Glutamatergic neuron (in vitro differentiated cells): ENCODE data around the gene MOV10. TPM values are rescaled to one million over a fixed set of nuclear protein-coding genes. Genes with fewer than 3 reads are reported as not detected.

Experiments used
- DNase-seq: peaks from one replicate; pipeline ENCODE4 v3.0.0; 2022
- H3K27ac Mint-ChIP-seq: one replicate; pipeline ENCODE4 v1.8.0; 2020; ENCODE audit warnings: mild to moderate bottlenecking, mixed read lengths, inconsistent platforms; ENCODE audit not compliant: unreplicated experiment
- H3K27me3 Mint-ChIP-seq: one replicate; pipeline ENCODE4 v1.8.0; 2020; ENCODE audit warnings: mild to moderate bottlenecking, moderate library complexity, mixed read lengths, inconsistent platforms; ENCODE audit not compliant: unreplicated experiment
- H3K36me3 Mint-ChIP-seq: one replicate; pipeline ENCODE4 v1.8.0; 2020; ENCODE audit warnings: mild to moderate bottlenecking, mixed read lengths, inconsistent platforms; ENCODE audit not compliant: unreplicated experiment
- H3K4me1 Mint-ChIP-seq: one replicate; pipeline ENCODE4 v1.8.0; 2020; ENCODE audit warnings: mild to moderate bottlenecking, low read depth, mixed read lengths, inconsistent platforms; ENCODE audit not compliant: unreplicated experiment
- H3K4me3 Mint-ChIP-seq: one replicate; pipeline ENCODE4 v1.8.0; 2020; ENCODE audit warnings: mild to moderate bottlenecking, mixed read lengths, inconsistent platforms; ENCODE audit not compliant: unreplicated experiment
- H3K9me3 Mint-ChIP-seq: one replicate; pipeline ENCODE4 v1.8.0; 2020; ENCODE audit warnings: mild to moderate bottlenecking, moderate library complexity, mixed read lengths, inconsistent platforms; ENCODE audit not compliant: unreplicated experiment
- CTCF ChIP-seq: fragments of 200-600 bp; sonication (generic); IDR thresholded peaks from one replicate; pipeline ENCODE4 v1.5.0; 2021; ENCODE audit not compliant: partially characterized antibody, unreplicated experiment
- total RNA-seq: library from RNA; stranded (reverse); fragmentation: NEBNext Ultra II Directional; extraction: Animal tissue kit (Norgen Biotek cat#: 25700); gene quantifications from one replicate; pipeline ENCODE4 v1.2.1, GENCODE V29; 2021; ENCODE audit not compliant: unreplicated experiment

Gene MOV10
- total RNA-seq, 1 donor from 2014 or later, result 5.2 TPM

- no peak for DNase-seq
- no peaks in the 10 kb centered on the region for H3K36me3 Mint-ChIP-seq
- peaks cover 2% of the 10 kb centered on the region for H3K9me3 Mint-ChIP-seq
- H3K4me3 Mint-ChIP-seq, result no peak overlapping the region
- no peak for TF ChIP-seq CTCF
- H3K27me3 Mint-ChIP-seq, result peaks cover 5% of the 10 kb centered on the region
- H3K4me1 Mint-ChIP-seq, result peaks cover 4% of the 10 kb centered on the region
- H3K27ac Mint-ChIP-seq, result no peak overlapping the region
Measured at GRCh38 chr1:112689842-112690237, 15.4 kb downstream of the MOV10 start.

GRCh38 chr1:112692681-112693080, 18.2 kb downstream of the MOV10 start:
- Mint-ChIP-seq H3K4me3 (no peak overlapping the region), H3K27me3 (peaks cover 5% of the 10 kb centered on the region), H3K27ac (no peak overlapping the region), H3K4me1 (peaks cover 4% of the 10 kb centered on the region), H3K9me3 (peaks cover 2% of the 10 kb centered on the region), H3K36me3 (no peaks in the 10 kb centered on the region)
- DNase-seq, result no peak
- no peak for TF ChIP-seq CTCF

- Mint-ChIP-seq H3K36me3 (no peaks in the 10 kb centered on the region), H3K4me3 (no peak overlapping the region), H3K9me3 (peaks cover 2% of the 10 kb centered on the region), H3K27me3 (peaks cover 3% of the 10 kb centered on the region), H3K27ac (no peak overlapping the region), H3K4me1 (peaks cover 5% of the 10 kb centered on the region)
- no peak for DNase-seq
- TF ChIP-seq CTCF, result no peak
Measured at GRCh38 chr1:112693821-112694220, 19.4 kb downstream of the MOV10 start.

- DNase-seq, result no peak
- peaks cover 3% of the 10 kb centered on the region for H3K4me1 Mint-ChIP-seq
- H3K27ac Mint-ChIP-seq, result no peak overlapping the region
- H3K27me3 Mint-ChIP-seq, result peaks cover 3% of the 10 kb centered on the region
- H3K4me3 Mint-ChIP-seq, result no peak overlapping the region
- no peak for TF ChIP-seq CTCF
- no peaks in the 10 kb centered on the region for H3K9me3 Mint-ChIP-seq
- no peaks in the 10 kb centered on the region for H3K36me3 Mint-ChIP-seq
Measured at GRCh38 chr1:112694363-112694929, 20.0 kb downstream of the MOV10 start.

GRCh38 chr1:112695276-112695675, 20.8 kb downstream of the MOV10 start:
- H3K27me3 Mint-ChIP-seq, result peaks cover 3% of the 10 kb centered on the region
- no peaks in the 10 kb centered on the region for H3K9me3 Mint-ChIP-seq
- no peak for DNase-seq
- no peaks in the 10 kb centered on the region for H3K36me3 Mint-ChIP-seq
- H3K4me1 Mint-ChIP-seq, result peaks cover 3% of the 10 kb centered on the region
- no peak for TF ChIP-seq CTCF
- no peak overlapping the region for H3K4me3 Mint-ChIP-seq
- no peak overlapping the region for H3K27ac Mint-ChIP-seq
